Naive thymus-derived CD4-positive, alpha-beta T cell (primary cell): Measurements from ENCODE around the gene LIMS3. TPM values are rescaled to one million over a fixed set of nuclear protein-coding genes. Genes with fewer than 3 reads are reported as not detected.
"Not testable (repeated sequence)": the region's sequence is repeated elsewhere in the genome, so short reads cannot be mapped to it uniquely, and the experiment has no call there.

ENCODE experiments used
- ATAC-seq: fragments of 150-1000 bp; cut with Tn5 transposase; 2 replicates; pipeline ENCODE4 v1.10.0; 2021; ENCODE audit warnings: mild to moderate bottlenecking, moderate library complexity
- CTCF ChIA-PET: fragments of 350-600 bp; sonication (Branson Sonifier 250); formaldehyde crosslinking; loops from one replicate; lab custom pipeline; 2021; ENCODE audit warnings: antibody characterized with exemption; lab: Charles Lee
- POLR2A ChIA-PET: fragments of 350-600 bp; sonication (Branson Sonifier 250); formaldehyde crosslinking; loops from one replicate; lab custom pipeline; 2021; ENCODE audit warnings: antibody characterized with exemption, inconsistent platforms; lab: Charles Lee
- DNase-seq, 9 donors: peaks; one replicate each; pipeline versions ENCODE4 v3.0.0 to v3.0.0-alpha.2; 2020 to 2022; ENCODE audit warnings: mixed read lengths in 1 of 9
- H3K27ac ChIP-seq: one replicate; pipeline ENCODE4 v1.7.0; 2013; ENCODE audit warnings: mild to moderate bottlenecking, low read depth, low read length, moderate library complexity
- H3K27me3 ChIP-seq, 2 donors: one replicate each; pipeline ENCODE4 v1.7.0; 2013; ENCODE audit warnings: low read length in 2 of 2, mild to moderate bottlenecking in 2 of 2, moderate library complexity in 2 of 2; ENCODE audit not compliant: control insufficient read depth in 2 of 2, insufficient read depth in 2 of 2
- H3K36me3 ChIP-seq, 3 experiments: 1 replicate in 2 of 3; 2 replicates in 1 of 3; pipeline ENCODE4 v1.7.0; 2013; ENCODE audit warnings: low read length in 3 of 3, mild to moderate bottlenecking in 3 of 3, moderate library complexity in 1 of 3; ENCODE audit not compliant: insufficient read depth in 3 of 3, control insufficient read depth in 2 of 3
- H3K4me1 ChIP-seq, 2 donors: one replicate each; pipeline ENCODE4 v1.7.0; 2013; ENCODE audit warnings: low read length in 2 of 2, mild to moderate bottlenecking in 2 of 2, moderate library complexity in 1 of 2; ENCODE audit not compliant: control insufficient read depth in 2 of 2, insufficient read depth in 2 of 2
- H3K4me3 ChIP-seq: 2 replicates; pipeline ENCODE4 v1.7.0; 2013; ENCODE audit warnings: mild to moderate bottlenecking, low read length
- H3K9me3 ChIP-seq, 3 experiments: 1 replicate in 2 of 3; 2 replicates in 1 of 3; pipeline ENCODE4 v1.7.0; 2013; ENCODE audit warnings: low read length in 3 of 3; ENCODE audit not compliant: control insufficient read depth in 2 of 3
- H3K27ac Mint-ChIP-seq, 9 donors: one replicate each; pipeline ENCODE4 v1.8.0; 2020 to 2022; ENCODE audit warnings: mixed read lengths in 9 of 9, mild to moderate bottlenecking in 8 of 9, moderate library complexity in 5 of 9, inconsistent platforms in 2 of 9
- H3K27me3 Mint-ChIP-seq, 5 donors: one replicate each; pipeline ENCODE4 v1.8.0; 2021 to 2022; ENCODE audit warnings: mixed read lengths in 5 of 5, mild to moderate bottlenecking in 1 of 5
- H3K36me3 Mint-ChIP-seq, 5 donors: one replicate each; pipeline ENCODE4 v1.8.0; 2020 to 2022; ENCODE audit warnings: mixed read lengths in 5 of 5, mild to moderate bottlenecking in 3 of 5, inconsistent platforms in 1 of 5
- H3K4me1 Mint-ChIP-seq, 7 donors: one replicate each; pipeline ENCODE4 v1.8.0; 2020 to 2022; ENCODE audit warnings: mixed read lengths in 7 of 7, mild to moderate bottlenecking in 3 of 7, inconsistent platforms in 1 of 7
- H3K4me3 Mint-ChIP-seq, 10 donors: one replicate each; pipeline ENCODE4 v1.8.0; 2020 to 2022; ENCODE audit warnings: mild to moderate bottlenecking in 10 of 10, mixed read lengths in 10 of 10, moderate library complexity in 6 of 10, inconsistent platforms in 2 of 10
- H3K9me3 Mint-ChIP-seq, 11 donors: one replicate each; pipeline ENCODE4 v1.8.0; 2020 to 2022; ENCODE audit warnings: mixed read lengths in 11 of 11, mild to moderate bottlenecking in 4 of 11, inconsistent platforms in 1 of 11, moderate library complexity in 1 of 11
- intact Hi-C, 2 donors: fragments of 100-400 bp; cut with micrococcal nuclease; formaldehyde crosslinking; loops; one replicate each; pipeline ENCODE4 v1.15.1; 2023
- polyA plus RNA-seq, 2 donors: library from polyadenylated mRNA; unstranded; fragments of 300-500 nt; fragmentation: Illumina TruSeq; gene quantifications; one replicate each; pipeline ENCODE4 v1.2.3, GENCODE V29; 2021
- total RNA-seq, 6 experiments: library from RNA in 5 of 6; stranded (reverse) in 5 of 6; gene quantifications; 1 replicate in 5 of 6; 2 replicates in 1 of 6; pipeline ENCODE4 v1.2.3 and lab custom pipeline; 2021 to 2026

Gene LIMS3
- total and polyA plus RNA-seq, 7 experiments from 2014 or later, result 0.19 to 2.6 (median 1.3) TPM

- H3K27me3 Mint-ChIP-seq, H3K36me3 Mint-ChIP-seq, H3K27ac ChIP-seq, DNase-seq, H3K36me3 ChIP-seq, H3K4me1 ChIP-seq, POLR2A ChIA-PET, ATAC-seq, H3K4me1 Mint-ChIP-seq, H3K9me3 Mint-ChIP-seq, H3K9me3 ChIP-seq, CTCF ChIA-PET, H3K27ac Mint-ChIP-seq, intact Hi-C loops, H3K27me3 ChIP-seq, H3K4me3 Mint-ChIP-seq, H3K4me3 ChIP-seq: not testable (repeated sequence)
These were observed 10.1 kb downstream of the LIMS3 start for GRCh38 chr2:109908626-109909025.

- H3K27ac ChIP-seq, intact Hi-C loops, H3K4me1 Mint-ChIP-seq, H3K9me3 ChIP-seq, ATAC-seq, H3K4me3 Mint-ChIP-seq, H3K27ac Mint-ChIP-seq, H3K4me3 ChIP-seq, H3K27me3 Mint-ChIP-seq, DNase-seq, CTCF ChIA-PET, POLR2A ChIA-PET, H3K36me3 Mint-ChIP-seq, H3K4me1 ChIP-seq, H3K9me3 Mint-ChIP-seq, H3K27me3 ChIP-seq, H3K36me3 ChIP-seq: not testable (repeated sequence)
These were observed 12.3 kb downstream of the LIMS3 start for GRCh38 chr2:109910789-109911188.

GRCh38 chr2:109913911-109914310, 15.4 kb downstream of the LIMS3 start:
- H3K9me3 Mint-ChIP-seq, CTCF ChIA-PET, POLR2A ChIA-PET: not testable (repeated sequence)

DNA sequence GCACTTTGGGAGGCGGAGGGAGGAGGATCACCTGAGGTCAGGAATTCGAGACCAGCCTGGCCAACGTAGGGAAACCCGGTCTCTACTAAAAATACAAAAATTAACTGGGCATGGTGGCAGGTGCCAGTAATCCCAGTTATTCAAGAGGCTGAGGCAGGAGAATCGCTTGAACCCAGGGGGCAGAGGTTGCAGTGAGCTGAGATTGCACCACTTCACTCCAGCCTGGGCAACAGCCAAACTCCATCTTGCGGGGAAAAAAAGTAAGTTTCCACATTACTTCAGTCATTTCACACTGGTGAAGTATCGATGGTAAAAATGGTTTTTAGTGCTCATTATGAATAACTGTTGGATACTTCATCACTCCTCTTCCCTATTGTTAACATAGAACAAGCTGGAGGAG, 16.1 kb downstream of the LIMS3 start:
- H3K4me3 Mint-ChIP-seq, CTCF ChIA-PET, H3K36me3 ChIP-seq, H3K27ac Mint-ChIP-seq, DNase-seq, H3K9me3 ChIP-seq, POLR2A ChIA-PET, ATAC-seq, H3K27me3 ChIP-seq, H3K27ac ChIP-seq, H3K9me3 Mint-ChIP-seq, H3K4me1 Mint-ChIP-seq, H3K27me3 Mint-ChIP-seq, intact Hi-C loops, H3K36me3 Mint-ChIP-seq, H3K4me1 ChIP-seq, H3K4me3 ChIP-seq: not testable (repeated sequence)

More at GRCh38 chr2:109913911-109914310, 15.4 kb downstream of the LIMS3 start:
- DNase-seq, H3K4me1 Mint-ChIP-seq, H3K27me3 ChIP-seq, H3K36me3 Mint-ChIP-seq, H3K4me1 ChIP-seq, H3K4me3 Mint-ChIP-seq, H3K27me3 Mint-ChIP-seq, intact Hi-C loops, H3K4me3 ChIP-seq, ATAC-seq, H3K9me3 ChIP-seq, H3K27ac ChIP-seq, H3K27ac Mint-ChIP-seq, H3K36me3 ChIP-seq: not testable (repeated sequence)

- H3K27me3 Mint-ChIP-seq, H3K4me1 ChIP-seq, POLR2A ChIA-PET, H3K27me3 ChIP-seq, H3K4me3 ChIP-seq, H3K4me1 Mint-ChIP-seq, H3K27ac ChIP-seq, H3K9me3 ChIP-seq, ATAC-seq, H3K27ac Mint-ChIP-seq, H3K4me3 Mint-ChIP-seq, DNase-seq, CTCF ChIA-PET, intact Hi-C loops, H3K36me3 Mint-ChIP-seq, H3K9me3 Mint-ChIP-seq, H3K36me3 ChIP-seq: not testable (repeated sequence)
These were observed 17.3 kb downstream of the LIMS3 start for GRCh38 chr2:109915830-109916229.

DNA sequence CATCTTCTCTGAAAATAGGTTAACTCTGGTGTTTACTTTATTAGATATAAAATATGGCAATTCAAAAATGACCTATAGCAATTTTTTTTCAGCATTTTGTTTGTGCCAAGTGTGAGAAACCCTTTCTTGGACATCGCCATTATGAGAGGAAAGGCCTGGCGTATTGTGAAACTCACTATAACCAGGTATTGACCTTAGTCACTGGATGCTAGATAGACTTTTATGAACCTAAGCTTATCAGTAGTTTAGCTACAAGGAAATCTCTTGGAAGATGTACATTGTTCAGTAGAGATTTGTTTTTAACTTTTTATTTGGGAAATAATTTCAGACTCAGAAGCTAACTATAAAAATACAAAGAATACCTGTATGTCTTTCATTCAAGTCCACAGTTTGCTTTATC, 21.7 kb downstream of the LIMS3 start:
- H3K27me3 Mint-ChIP-seq, intact Hi-C loops, POLR2A ChIA-PET, H3K27ac ChIP-seq, H3K27ac Mint-ChIP-seq, H3K4me3 Mint-ChIP-seq, H3K4me1 ChIP-seq, H3K9me3 Mint-ChIP-seq, H3K27me3 ChIP-seq, CTCF ChIA-PET, H3K4me1 Mint-ChIP-seq, H3K36me3 Mint-ChIP-seq, ATAC-seq, H3K4me3 ChIP-seq, H3K9me3 ChIP-seq, H3K36me3 ChIP-seq, DNase-seq: not testable (repeated sequence)

GRCh38 chr2:109921543-109922384, 23.3 kb downstream of the LIMS3 start:
- H3K36me3 Mint-ChIP-seq, ATAC-seq, H3K4me3 ChIP-seq, CTCF ChIA-PET, intact Hi-C loops, H3K4me3 Mint-ChIP-seq, H3K9me3 ChIP-seq, POLR2A ChIA-PET, H3K27ac Mint-ChIP-seq, H3K27me3 Mint-ChIP-seq, H3K4me1 Mint-ChIP-seq, DNase-seq, H3K36me3 ChIP-seq, H3K27ac ChIP-seq, H3K4me1 ChIP-seq, H3K27me3 ChIP-seq, H3K9me3 Mint-ChIP-seq: not testable (repeated sequence)
